ENCODE data around the gene CCDC59.

CCDC59 gene

GRCh38 chr12:82314406-82314892 is 43.7 kb downstream of the CCDC59 start:
- DNase-seq, result no peak

All from hypothalamus (tissue), 51 donors.